GM21737 (cell line): ENCODE results near the gene SLC1A7.

Experiments
- ATAC-seq: cut with Tn5 transposase; IDR thresholded peaks from one replicate; pipeline ENCODE4 v1.9.1; 2021; ENCODE audit warnings: mild to moderate bottlenecking, moderate library complexity; ENCODE audit not compliant: unreplicated experiment

The SLC1A7 gene

DNA sequence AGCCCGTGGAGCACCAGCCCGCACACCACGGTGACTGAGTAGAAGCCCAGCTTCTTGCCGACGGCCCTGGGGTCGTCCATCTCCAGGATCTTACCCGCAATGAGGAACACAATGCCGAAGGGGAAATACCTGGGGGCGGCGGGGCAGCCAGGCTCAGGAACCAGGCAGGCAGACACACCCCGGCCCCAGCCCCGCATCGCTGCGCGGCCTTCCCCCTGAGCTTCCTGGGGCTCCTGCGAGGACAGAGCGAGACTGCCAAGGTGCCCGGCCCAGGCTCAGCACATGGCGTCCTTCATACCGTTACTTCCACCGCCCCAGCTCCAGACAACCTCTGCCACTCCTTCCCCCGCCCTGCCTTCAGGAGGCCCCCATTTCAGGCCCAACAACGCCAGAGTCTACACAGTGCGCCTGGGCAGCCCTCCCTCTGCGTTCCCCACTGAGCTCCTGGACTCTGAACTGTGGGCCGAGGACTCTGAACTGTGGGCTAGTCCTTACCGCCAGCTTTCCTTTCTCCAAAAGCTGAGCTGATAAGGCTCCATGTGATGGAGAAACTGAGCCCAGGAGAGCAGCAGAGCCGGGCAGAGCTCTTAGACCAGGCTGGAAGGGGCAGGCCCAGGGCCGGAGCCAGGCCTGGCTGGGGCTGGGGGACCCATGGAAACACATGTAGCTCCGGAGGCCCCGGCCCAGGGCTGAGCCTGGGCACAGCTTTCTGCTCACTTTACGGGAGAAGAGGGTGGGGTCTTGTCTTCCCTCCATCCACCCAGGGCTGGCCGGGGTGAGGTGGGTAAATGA, 49.6 kb downstream of the SLC1A7 start:
- no peak for ATAC-seq

DNA sequence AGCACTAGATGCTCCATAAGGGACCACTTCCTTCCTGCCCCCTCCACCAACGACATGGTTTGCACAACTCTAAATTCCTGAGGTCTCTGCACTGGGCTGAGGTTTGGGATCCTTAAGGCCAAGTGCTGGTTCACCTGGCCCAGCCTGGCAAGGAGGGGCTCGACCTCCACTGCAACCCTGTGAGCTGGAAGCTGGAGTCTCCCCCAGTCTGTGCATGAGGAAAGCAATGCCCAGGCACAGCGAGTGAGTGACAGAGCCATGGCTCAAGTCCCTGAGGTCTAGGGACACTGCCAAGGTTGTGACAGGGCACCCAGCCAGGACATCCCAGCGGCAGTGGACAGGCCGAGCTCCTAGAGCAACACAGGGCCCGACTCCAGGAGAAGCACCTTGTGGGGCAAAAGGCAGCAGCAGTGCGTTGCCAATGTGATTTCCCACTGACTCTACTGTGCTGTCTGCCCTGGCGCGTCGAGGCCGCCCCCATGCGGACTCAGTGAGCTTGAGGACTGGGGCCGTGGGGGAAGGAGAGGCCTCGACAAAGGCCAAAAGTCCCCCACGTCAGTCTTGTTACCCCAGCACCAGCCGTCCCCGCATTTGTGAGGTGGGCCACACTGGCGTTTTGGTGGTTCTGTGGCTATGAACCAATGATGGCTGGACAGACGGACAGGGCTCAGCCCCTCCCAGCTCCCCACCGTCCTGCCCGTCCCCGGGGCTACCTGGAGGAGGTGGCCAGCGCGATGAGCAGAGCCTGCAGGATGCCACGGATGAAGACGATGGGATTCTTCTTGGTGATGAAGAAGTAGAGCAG, 50.4 kb downstream of the SLC1A7 start:
- ATAC-seq = no peak

DNA sequence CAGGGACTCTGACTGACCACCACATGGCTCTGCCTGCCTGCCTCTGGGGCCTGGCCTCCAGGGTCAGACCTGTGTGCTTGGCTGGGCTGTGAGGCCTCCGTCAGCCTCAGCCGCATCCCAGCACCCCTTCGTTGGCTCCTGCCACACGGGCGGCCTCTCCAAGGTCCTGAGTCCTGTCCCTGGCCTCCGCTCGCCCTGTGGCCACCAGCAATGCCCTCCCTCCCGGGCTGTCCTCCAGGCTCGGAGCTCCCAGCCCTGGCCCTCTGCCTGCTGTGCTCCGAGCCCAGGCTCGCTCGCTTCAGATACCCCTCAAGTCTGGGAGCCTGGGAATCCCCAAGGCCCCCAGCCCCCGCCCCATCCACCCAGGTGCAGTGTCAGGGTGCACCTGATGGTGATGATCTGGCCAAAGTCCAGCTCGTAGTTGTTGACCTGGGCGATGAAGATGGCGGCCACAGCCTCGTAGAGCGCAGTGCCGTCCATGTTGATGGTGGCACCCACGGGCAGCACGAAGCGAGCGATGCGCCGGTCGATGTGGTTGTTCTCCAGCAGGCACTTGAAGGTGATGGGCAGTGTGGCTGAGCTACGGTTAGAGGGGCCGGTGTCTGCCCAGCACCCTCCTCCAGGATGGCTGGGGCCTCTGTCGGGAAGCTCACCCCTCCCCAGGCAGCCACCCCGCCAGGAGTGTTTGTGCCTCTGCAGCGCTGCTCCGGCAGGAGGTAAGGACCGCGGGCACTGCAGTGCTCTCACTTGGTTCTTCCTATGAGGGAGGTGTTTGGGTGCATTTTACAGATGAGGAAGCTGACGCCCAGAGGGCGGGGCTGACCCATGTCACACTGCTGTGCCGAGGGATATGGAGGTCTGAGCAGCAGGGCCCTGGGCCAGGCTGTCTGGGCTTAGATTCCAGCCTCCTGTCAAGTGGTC, 52.0 kb downstream of the SLC1A7 start:
- no peak for ATAC-seq

DNA sequence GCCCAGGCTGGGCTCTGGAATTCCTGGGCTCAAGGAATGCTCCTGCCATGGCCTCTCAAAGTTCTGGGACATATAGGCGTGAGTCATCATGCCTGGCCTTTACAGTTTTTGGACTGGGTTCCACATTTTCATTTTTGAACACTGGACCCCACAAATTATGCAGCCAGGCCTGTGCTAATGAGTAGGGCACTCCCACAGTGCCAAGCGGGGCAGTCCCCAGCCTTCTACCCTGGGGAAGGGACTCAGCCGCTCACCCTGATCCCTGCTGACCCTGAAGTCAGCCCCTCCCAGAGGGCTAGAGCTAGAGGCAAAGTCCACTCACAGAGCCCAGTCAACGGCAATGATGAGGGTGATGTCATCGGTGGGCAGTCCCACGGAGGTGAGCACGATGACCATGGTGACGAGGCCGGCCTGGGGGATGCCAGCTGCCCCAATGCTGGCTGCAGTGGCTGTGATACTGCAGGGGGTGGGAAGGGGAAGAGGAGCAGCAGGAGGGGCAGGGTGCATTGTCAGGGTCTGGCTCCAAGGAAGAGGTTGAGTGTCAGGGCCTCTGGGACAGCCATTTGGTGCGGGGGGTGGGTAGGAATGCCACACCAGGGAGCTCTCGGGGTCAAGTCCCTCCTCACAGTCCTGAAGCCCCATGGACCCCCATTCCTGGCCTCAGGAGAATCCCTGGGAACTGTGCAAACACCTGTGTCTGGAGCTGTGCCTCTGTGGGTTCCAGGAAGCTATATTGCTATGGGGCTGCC, 52.8 kb downstream of the SLC1A7 start:
- ATAC-seq = no peak

DNA sequence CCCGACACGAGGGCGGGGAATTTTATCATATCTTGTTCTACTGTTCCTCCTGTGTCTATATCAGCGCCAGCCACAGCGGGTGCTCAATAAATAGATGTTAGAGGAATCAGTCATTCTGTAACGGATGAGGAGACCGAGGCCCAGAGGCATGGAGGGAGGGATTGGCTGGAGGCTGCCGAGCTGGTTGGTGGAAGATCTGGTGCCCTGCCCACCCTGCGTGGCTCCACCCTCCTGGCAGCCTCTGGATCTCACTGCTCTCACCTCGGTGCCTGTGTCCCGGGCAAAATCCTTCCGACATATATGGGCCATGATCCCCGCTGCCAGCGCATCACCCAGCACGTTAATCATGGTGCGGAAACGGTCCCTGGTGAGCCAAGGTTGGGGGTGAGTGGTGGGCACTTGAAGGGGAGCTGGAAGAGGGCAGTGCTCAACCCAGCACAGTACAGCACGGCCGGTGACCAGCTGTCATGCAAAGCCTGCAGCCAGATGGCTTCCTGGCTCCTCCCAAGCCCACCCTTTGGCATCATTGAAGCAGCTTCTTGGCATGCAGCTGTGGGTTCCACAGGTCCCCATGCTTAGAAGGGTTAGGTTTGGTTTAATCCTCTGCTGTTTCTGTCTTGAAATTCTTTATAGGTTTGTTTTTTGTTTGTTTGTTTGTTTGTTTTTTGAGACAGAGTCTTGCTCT, 53.7 kb downstream of the SLC1A7 start:
- ATAC-seq = no peak

DNA sequence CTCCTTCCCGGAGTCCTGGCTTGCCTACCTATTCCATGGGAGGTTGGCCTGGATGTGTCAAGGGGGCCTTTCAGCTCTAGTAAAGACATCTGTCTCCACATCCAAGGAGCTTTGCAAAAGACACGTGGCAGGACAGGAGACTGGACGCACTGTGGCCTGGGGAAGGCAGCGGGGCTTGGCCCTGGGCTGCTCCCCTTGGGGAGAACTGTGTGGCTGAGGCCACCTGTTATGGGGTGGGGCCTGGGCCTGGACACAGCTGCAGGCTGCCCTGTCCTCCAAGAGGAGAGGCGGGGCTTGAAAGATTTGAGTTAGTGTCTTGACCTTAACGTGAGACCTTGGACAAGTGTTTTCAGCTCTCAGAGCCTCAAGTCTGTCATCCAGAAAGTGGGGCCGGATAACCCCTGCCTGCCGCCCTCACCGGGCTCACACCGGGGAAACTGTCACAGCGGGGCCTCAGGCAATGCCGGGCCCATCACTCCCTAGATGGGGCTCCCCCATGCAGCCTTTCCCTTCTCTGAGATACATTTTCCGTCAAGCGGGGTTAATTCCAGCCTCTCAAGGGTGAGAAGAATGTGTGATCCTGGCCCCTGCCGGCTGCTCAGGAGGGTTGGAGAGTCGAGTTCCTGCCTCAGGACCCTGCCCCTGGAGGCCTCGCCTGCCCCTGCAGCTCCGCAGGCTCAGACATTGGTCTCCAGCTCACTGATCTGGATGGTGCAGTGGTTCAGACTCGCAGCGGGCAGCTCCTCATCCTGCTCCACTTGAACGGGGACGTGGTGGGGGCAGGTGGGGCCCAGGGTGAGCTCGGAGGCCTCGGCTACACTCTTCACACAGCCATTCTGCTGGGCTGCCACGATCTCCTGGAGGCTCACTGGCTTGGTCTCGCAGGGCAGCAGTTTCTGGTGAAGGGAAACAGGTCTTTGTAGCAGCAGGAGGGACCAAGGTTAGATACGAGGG, 54.8 kb downstream of the SLC1A7 start:
- ATAC-seq = no peak

DNA sequence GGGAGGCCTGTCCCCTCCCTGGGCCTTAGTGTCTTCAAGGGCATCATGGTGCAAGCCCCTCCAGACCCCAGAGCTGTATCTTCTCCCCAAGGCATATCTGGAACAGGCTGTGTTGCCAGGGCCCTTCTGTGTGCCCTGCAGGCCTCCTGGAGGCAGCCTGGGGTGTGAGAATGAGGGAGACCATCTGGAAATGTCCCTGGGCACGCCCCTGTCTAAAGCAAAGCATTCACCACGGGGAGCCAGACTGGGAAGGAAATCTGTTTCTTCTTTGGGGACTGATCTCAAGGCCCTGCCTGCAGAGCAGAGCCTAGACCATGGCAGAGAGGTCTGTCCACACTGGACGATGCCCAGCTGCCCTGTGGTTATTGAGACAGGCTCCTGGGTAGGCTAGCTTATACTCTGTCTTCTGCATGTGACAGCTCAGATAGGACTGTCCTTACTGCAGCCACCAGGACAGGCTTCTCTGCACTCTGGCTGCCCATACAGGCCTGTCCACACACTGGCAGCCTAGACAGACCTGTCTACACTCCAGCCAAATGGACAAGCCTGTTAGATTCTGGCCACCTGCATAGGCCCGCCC, 55.9 kb downstream of the SLC1A7 start:
- no peak for ATAC-seq

DNA sequence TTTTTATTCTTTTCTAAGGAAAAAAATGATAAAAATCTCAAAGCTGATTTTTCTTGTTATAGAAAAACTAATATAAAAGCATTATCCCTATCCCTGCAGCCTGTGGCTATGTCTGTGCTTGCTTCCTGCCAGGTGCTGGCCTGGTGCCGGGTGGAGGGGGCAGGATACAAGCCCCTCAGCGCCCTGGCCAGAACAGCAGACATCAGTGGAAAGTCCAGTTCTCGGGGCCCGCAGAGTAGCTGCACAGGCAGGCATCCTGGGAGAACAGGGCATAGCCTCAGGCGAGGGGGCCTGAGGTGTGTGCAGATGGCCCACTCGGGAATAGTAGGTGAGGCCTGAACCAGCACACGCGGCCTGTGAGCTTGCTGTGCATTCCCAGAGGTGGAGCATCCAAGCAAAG, 57.0 kb downstream of the SLC1A7 start:
- ATAC-seq = no peak

DNA sequence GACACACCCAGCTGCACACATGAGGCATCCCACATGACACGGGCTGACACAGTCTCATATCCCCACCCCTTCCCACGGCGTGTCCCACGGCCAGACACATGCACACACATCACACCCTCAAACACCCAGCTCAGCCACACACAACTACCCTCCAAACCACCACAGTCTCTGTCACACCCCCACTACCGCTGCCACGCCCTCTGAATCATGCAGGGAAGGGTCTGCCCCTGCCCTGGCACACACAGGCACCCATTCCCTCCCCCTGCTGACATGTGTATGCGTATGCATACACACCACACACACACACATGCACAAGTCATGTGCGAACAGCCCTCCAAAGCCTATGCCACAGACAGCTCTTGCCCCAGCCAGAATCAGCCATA, 57.9 kb downstream of the SLC1A7 start:
- no peak for ATAC-seq

DNA sequence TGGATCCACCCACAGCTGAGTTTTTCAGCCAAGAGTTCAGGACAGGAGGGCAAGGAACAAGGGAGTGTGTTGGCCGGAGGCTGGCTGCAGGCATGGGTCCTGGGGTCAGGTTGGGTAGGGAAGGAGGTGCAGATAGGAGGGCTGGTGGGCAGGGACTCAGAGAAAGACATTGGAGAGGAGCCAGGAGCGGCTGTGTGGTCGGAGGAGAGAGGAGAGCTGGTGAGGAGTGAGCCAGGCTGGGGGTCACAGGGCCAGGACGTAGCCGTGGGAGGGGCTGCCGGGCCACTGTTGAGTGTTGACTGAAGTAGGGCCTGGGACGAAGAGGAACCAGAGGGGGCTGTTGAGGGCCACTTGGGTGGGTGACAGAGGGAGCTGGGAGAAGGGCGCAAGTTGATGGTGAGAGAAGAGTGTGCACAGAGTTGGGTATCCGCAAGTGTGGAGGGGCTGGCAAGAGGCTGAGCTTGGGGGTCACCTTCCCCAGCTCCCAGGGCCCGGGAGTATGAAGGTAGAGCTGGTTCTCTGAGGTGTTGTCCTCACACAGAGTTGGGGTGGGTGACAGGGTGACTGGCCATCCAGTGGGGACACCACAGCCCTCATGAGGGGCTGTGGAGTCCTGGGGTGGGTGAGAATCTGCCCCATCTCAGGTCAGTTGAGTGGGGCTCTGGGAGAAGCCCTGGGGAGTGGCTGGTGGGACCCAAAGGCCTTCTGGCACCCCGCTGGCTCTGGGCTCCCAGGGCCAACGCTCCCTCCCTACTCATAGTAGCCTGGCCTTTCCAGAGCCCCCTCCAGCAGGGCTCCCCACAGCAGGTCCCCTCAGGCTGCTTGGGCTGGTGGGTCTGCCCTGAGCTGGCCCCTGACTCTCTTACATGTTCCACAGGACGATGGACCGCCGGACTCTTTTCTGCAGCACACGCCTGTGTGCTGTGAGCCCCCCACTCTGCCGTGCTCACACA, 58.5 kb downstream of the SLC1A7 start:
- ATAC-seq = no peak

DNA sequence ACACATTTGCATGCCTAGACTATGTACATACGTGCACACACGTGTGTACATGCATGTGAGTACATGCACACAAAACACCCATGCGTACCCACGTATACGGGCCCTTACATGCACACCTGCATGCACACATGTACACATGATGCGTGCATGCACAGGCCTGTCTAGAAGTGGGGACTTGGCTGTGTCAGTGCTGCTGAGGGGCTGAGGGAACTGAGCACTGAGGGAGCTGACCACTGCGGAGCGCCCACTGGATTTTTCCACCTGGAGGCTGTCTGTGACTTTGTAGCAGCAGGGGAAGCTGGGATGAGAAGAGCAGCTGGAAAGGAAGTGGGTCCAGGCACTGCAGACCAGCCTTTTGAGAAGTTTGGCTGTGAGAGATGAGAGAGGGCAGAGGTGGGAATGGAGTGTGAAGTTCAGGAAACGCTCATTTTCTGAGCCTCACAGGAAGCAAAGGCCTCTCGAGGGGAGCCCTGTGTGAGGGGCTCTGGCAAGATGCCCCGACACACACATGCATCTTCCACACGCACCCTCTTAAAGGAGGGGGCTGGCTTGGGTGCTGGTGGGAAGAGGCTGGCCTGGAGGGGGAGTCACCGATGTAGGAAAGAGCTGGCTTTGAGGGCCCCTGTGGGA, 59.5 kb downstream of the SLC1A7 start:
- ATAC-seq = no peak

DNA sequence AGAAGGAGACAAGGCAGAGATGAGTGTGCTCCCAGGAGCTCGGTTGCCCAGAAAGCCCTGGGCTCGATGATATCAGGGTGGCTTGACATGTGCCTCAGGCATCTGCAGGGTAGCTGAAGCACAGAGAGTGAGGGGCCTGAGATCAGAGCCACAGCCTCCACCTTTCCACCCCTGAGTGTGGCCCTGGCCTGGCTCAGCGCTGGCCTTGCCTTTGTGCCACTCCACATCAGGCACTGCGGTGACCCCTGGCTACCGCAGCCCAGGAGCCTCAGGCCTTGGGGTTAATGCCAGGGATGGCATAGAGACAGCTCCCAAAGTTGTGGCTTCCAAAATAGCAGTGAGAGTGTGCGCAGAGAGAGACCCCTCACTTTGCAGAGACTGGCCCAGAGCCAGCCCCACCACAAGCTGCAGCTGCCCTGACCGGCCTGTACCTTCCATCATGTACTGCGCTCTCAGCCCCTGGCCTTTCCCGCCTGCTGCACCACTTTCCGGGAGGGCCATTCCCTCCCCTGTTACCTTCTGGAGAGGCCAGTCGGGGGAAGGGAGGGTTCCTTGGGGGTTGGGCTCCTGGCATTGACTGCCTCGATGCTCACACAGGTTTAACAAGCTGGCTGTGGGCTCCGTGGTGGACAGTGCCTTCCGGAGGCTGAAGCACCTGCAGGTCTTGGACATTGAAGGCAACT, 60.9 kb downstream of the SLC1A7 start:
- ATAC-seq = no peak

DNA sequence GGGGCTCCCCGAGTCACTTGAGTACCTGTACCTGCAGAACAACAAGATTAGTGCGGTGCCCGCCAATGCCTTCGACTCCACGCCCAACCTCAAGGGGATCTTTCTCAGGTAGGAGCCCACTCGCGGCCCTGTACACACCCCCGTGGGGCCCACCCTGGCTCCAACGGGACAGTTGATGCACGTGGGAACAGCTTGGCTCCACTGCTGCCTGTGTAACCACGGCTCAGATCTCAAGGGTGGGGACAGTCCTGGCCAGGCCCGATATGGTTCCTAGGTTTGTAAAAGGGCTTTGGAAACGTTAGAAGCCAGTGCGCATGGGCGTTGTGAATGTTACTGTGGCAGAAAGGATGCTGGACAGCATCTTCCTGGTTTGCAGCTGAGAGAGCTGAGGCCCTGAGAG, 61.7 kb downstream of the SLC1A7 start:
- ATAC-seq = no peak

DNA sequence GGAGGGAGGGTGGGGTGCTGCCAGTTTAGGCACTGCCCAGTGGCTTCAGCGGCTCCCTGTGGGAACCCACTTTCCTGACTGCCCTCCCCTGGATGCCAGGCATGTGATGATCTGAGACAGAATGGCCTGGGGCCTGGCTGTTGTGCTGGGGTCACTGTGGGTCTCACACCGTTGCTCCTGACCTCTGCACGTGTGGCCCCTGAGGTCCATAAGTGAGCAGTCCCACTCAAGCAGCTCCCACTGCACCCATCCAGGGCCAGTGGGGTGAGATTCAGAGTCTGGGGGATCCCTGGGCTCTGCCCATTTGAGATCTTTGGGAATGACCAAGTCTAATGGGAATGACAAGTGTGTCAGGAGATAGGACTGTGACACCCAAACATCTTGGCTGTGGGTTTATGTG, 62.4 kb downstream of the SLC1A7 start:
- ATAC-seq = no peak

DNA sequence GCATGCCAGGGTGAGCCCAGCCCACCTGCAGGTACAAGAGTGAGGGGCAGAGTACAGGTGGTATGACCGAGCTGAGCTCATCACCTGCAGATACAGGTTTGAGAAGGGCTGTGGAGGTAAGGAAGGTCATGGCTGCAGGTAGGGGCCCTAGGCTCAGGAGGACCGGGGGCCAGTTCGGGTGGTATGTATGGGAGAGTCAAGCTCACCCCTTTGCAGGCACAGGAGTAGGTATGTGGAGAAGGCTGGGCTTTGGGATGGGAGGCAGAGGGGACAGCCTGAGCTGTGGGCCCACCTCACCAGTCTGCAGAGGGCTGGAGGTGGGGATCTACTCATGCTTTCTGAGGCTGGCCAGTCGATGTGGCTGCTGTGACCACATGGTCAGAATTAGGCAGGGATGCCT, 63.2 kb downstream of the SLC1A7 start:
- no peak for ATAC-seq

DNA sequence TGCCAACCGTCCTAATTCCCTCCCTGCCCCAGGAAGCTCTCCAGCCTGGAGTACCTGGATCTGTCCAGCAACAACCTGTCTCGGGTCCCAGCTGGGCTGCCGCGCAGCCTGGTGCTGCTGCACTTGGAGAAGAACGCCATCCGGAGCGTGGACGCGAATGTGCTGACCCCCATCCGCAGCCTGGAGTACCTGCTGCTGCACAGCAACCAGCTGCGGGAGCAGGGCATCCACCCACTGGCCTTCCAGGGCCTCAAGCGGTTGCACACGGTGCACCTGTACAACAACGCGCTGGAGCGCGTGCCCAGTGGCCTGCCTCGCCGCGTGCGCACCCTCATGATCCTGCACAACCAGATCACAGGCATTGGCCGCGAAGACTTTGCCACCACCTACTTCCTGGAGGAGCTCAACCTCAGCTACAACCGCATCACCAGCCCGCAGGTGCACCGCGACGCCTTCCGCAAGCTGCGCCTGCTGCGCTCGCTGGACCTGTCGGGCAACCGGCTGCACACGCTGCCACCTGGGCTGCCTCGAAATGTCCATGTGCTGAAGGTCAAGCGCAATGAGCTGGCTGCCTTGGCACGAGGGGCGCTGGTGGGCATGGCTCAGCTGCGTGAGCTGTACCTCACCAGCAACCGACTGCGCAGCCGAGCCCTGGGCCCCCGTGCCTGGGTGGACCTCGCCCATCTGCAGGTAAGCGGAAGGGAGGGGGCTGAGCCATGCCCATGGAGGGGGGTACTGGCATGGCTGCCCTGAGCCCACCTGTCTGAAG, 63.9 kb downstream of the SLC1A7 start:
- ATAC-seq = no peak
